Occipital lobe (tissue), 3 donors: ENCODE measurements around the gene SNRPN. TPM values are rescaled to one million over a fixed set of nuclear protein-coding genes. Genes with fewer than 3 reads are reported as not detected.
"Not testable (repeated sequence)": the region's sequence is repeated elsewhere in the genome, so short reads cannot be mapped to it uniquely, and the experiment has no call there.

Experiments used
- DNase-seq: peaks from one replicate; lab custom pipeline; 2025; lab: John Stamatoyannopoulos, UW
- small RNA-seq: library from RNA; depleted of rRNA; stranded (forward); fragments of <200 nt; gene quantifications from one replicate; pipeline ENCODE3, GENCODE V24; 2014
- total RNA-seq: library from RNA; depleted of rRNA; stranded (reverse); fragments of >200 nt; gene quantifications from one replicate; pipeline ENCODE4 v1.2.3, GENCODE V29; 2014

The SNRPN gene
- total RNA-seq, 1 donor from 2014 or later, result 175 TPM

DNA sequence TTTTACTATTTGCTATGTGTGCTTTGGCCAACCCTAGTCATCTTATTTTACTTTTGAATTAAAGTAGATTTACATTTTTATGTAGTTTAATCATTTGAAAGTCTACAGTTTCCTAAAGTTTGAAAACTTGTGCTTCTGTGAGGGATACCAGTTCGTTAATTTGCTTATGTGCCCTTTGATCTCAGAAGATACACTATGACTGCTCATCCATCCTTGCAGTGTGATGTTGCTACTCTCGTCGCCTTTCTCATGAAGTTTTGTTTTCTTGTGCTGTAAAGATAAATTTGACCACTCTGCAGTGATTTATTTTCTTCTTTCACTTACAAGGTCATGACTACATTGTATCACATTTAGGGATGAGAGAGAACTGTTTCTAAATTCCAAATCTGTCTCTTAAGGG, 16.3 kb downstream of the SNRPN start:
- DNase-seq, result no peak

DNA sequence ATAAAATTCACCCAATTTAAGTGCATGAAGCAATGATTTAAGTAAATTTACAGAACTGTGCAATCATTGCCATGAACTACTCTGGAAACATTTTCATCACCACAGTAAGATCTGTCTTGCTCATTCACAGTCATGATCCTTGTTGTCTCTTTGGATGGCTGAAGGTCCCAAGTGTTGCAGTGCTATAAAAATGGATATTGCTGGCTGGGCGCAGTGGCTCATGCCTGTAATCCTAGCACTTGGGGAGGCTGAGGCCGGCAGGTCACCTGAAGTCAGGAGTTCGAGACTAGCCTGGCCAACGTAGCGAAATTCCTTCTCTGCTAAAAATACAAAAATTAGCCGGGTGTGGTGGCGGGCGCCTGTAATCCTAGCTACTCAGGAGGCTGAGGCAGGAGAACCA, 17.0 kb downstream of the SNRPN start:
- no peak for DNase-seq

DNA sequence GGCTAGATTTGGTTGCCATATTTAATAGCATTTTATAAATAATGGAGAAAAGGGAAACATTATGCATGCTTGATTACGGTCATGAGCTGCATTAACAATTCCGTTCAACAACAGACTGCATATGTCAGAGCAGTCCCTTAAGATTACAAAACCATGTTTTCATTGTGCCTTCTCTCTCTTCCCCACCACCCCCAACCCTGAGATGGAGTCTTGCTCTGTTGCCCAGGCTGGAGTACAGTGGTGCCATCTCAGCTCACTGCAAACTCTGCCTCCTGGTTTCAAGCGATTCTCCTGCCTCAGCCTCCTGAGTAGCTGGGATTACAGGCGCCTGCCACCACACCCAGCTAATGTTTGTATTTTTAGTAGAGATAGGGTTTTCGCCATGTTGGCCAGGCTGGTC, 17.9 kb downstream of the SNRPN start:
- DNase-seq, result not testable (repeated sequence)

DNA sequence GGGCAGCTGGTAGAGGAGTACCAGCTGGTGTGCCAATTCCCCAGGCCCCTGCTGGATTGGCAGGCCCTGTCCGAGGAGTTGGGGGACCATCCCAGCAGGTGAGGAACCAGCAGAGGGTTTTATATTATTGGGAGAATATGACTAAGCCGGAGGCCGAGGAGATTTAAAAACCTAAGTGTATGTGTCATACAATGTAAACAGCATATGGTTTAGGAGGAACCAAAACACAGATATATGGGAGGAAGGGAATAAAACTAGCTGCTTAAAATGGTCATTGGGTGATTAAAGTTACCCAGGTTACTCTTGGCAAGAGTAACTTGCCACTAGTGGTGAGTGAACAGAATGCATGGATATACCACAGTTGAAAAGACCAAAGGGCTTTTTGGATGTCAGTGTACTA, 22.1 kb downstream of the SNRPN start:
- no peak for DNase-seq

DNA sequence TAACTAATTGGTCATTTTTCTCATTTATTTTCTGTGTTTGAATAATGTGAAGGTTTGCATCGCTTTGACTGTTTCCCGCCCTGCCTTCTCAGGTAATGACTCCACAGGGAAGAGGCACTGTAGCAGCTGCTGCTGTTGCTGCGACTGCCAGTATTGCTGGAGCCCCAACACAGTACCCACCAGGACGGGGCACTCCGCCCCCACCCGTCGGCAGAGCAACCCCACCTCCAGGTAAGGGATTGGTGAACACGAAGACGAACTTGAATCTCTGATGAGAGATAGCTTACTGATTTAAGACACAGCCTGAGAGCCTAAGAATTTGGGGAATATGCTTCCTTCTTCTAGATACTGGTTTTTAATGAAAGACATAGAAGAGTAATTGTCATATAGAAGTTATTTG, 22.9 kb downstream of the SNRPN start:
- DNase-seq, result no peak

DNA sequence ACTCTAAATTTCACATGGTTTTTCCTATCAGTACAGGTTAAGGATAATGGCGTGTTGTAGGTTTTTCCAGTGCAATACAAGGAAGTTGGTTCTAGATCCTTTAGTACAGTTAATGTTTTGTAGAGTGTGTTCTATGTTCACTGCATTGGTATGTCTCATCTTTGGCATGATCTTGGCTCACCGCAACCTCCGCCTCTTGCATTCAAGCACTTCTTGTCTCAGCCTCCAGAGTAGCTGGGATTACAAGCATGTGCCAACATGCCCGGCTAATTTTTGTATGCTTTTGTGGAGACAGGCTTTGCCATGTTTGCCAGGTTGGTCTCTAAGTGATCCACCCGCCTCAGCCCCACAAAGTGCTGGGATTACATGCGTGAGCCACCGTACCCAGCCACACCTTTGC, 30.4 kb downstream of the SNRPN start:
- DNase-seq, result no peak

DNA sequence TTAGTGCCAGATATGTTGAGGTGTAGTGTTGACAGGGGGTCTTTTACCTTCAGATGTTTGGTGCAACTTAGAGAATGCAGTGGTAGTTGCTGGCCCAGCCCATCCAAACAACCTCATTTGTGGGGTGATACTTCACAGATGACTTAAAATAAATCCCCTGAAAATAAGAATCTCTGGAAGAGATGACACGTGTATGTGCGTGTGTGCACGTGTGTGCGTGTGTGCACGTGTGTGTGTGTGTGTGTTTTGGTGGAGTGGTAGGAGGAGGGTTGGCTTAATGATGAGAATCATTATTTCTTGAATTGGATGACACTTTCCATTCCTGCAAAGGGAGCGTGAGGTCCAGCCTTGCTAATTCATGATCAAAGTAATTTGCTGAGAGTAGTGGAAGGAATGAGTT, 31.9 kb downstream of the SNRPN start:
- no peak for DNase-seq

DNA sequence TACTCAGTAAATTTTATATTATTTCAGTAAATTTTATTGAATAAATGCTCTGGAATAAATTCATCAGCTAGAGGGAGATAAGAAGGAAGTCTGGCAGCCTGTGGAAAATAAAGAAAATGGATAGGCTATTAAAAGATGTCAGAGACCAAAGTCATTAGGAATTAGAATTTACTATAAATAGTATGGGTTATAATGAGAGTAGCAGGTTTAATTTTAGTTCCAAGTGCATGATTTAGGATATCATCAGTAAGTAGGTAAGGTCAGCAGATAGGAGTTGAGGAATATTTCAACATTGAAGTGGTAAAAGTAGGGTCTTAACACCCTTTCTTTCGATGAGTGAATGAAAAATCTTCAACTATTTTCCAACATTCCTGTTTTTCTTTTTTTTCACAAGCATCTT, 64.6 kb downstream of the SNRPN start:
- DNase-seq, result no peak

DNA sequence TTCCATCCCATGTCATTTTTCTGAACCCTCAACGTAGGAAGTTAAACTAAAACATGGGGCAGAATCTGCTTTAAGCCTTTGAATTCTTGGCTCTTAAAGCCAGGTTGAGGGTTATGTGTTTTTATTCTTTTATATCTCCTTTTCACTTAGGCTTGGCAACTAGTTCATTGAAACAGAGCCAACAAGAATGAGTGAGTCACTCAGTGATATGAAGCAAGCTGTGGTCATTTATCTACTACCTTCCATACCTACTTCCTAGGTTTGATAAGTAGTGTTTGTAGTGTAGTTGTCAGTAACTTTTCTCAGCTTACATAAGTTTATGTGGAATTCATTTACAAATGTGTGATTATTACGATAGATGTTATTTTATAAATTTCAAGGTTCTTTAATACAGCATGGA, 67.4 kb downstream of the SNRPN start:
- DNase-seq, result no peak

Small RNA genes lying within 50 kb of the gene (small RNA-seq; reads per million reads assigned to genes)
- not detected for gene AC090602.1
- not detected for gene AC124312.4
- not detected for gene AC124312.5

Other genes with a start within 250 kb of the SNRPN start
- gene SNURF, start within 50 bp of the SNRPN start, total RNA-seq, result 51.9 TPM